Fibroblast of skin of right biceps (primary cell): ENCODE results near the gene CLASP1.
"Not testable (repeated sequence)": the region's sequence is repeated elsewhere in the genome, so short reads cannot be mapped to it uniquely, and the experiment has no call there.

Source experiments
- DNase-seq: peaks from one replicate; pipeline ENCODE4 v3.0.0-alpha.2; 2013

Gene CLASP1

GRCh38 chr2:121363632-121364420 is 285.4 kb downstream of the CLASP1 start:
- peak; percentile 46 for DNase-seq

GRCh38 chr2:121362774-121363173 is 286.5 kb downstream of the CLASP1 start:
- DNase-seq: no peak

GRCh38 chr2:121362226-121362625 is 287.0 kb downstream of the CLASP1 start:
- no peak for DNase-seq

- peak; percentile 84 for DNase-seq
These were observed 288.5 kb downstream of the CLASP1 start for GRCh38 chr2:121360566-121361300.

- DNase-seq: no peak
These were observed 289.3 kb downstream of the CLASP1 start for GRCh38 chr2:121359716-121360565.

GRCh38 chr2:121359170-121359569 is 290.1 kb downstream of the CLASP1 start:
- DNase-seq: no peak

GRCh38 chr2:121358291-121358690 is 291.0 kb downstream of the CLASP1 start:
- DNase-seq: no peak

GRCh38 chr2:121356058-121356640 is 293.1 kb downstream of the CLASP1 start:
- DNase-seq: peak; percentile 53

GRCh38 chr2:121355488-121355887 is 293.8 kb downstream of the CLASP1 start:
- no peak for DNase-seq

GRCh38 chr2:121351521-121352318 is 297.5 kb downstream of the CLASP1 start:
- DNase-seq: no peak

GRCh38 chr2:121350890-121351289 is 298.4 kb downstream of the CLASP1 start:
- DNase-seq: no peak

- DNase-seq: no peak
These were observed 298.9 kb downstream of the CLASP1 start for GRCh38 chr2:121350402-121350775.

GRCh38 chr2:121349721-121350401 is 299.4 kb downstream of the CLASP1 start:
- DNase-seq: no peak

- no peak for DNase-seq
These were observed 301.0 kb downstream of the CLASP1 start for GRCh38 chr2:121348128-121348740.

GRCh38 chr2:121346859-121347258 is 302.4 kb downstream of the CLASP1 start:
- no peak for DNase-seq

- no peak for DNase-seq
These were observed 302.9 kb downstream of the CLASP1 start for GRCh38 chr2:121346407-121346806.

GRCh38 chr2:121345887-121346286 is 303.4 kb downstream of the CLASP1 start:
- no peak for DNase-seq

GRCh38 chr2:121345101-121345500 is 304.2 kb downstream of the CLASP1 start:
- no peak for DNase-seq

GRCh38 chr2:121343828-121344399 is 305.3 kb downstream of the CLASP1 start:
- not testable (repeated sequence) for DNase-seq

- no peak for DNase-seq
These were observed 306.1 kb downstream of the CLASP1 start for GRCh38 chr2:121343191-121343590.

- DNase-seq: no peak
These were observed 306.5 kb downstream of the CLASP1 start for GRCh38 chr2:121342751-121343150.
